Pulmonary artery endothelial cell (primary cell): Measurements from ENCODE around the gene RBM19. TPM values are rescaled to one million over a fixed set of nuclear protein-coding genes. Genes with fewer than 3 reads are reported as not detected.
"Not testable (repeated sequence)": the region's sequence is repeated elsewhere in the genome, so short reads cannot be mapped to it uniquely, and the experiment has no call there.

Source experiments
- DNase-seq: peaks from one replicate; pipeline ENCODE4 v3.0.0-alpha.2; 2011; ENCODE audit warnings: low read depth, low spot score
- total RNA-seq: library from RNA; depleted of rRNA; stranded (reverse); fragments of >200 nt; gene quantifications from 2 replicates; pipeline ENCODE4 v1.2.3, GENCODE V29; 2014

RBM19 gene
- total RNA-seq, 1 donor from 2014 or later = 21.4 TPM

GRCh38 chr12:113809462-113810220 lies 156.5 kb downstream of the RBM19 start:
- not testable (repeated sequence) for DNase-seq

GRCh38 chr12:113808095-113808951 lies 157.8 kb downstream of the RBM19 start:
- no peak for DNase-seq

- no peak for DNase-seq
Observed at GRCh38 chr12:113805673-113806072, 160.5 kb downstream of the RBM19 start.

- DNase-seq = no peak
Observed at GRCh38 chr12:113804961-113805600, 161.0 kb downstream of the RBM19 start.

GRCh38 chr12:113803759-113804140 lies 162.4 kb downstream of the RBM19 start:
- DNase-seq = no peak

GRCh38 chr12:113802966-113803758 lies 163.0 kb downstream of the RBM19 start:
- DNase-seq = no peak

GRCh38 chr12:113802000-113802749 lies 163.9 kb downstream of the RBM19 start:
- no peak for DNase-seq

- DNase-seq = no peak
Observed at GRCh38 chr12:113800201-113800600, 165.9 kb downstream of the RBM19 start.

GRCh38 chr12:113798552-113798951 lies 167.6 kb downstream of the RBM19 start:
- no peak for DNase-seq

- no peak for DNase-seq
Observed at GRCh38 chr12:113797535-113797868, 168.6 kb downstream of the RBM19 start.

GRCh38 chr12:113796852-113797534 lies 169.1 kb downstream of the RBM19 start:
- DNase-seq = no peak

- DNase-seq = no peak
Observed at GRCh38 chr12:113796066-113796827, 169.9 kb downstream of the RBM19 start.

- no peak for DNase-seq
Observed at GRCh38 chr12:113795445-113795844, 170.7 kb downstream of the RBM19 start.

GRCh38 chr12:113794774-113795173 lies 171.4 kb downstream of the RBM19 start:
- no peak for DNase-seq

GRCh38 chr12:113793250-113793649 lies 172.9 kb downstream of the RBM19 start:
- no peak for DNase-seq

- no peak for DNase-seq
Observed at GRCh38 chr12:113792450-113792849, 173.7 kb downstream of the RBM19 start.

- no peak for DNase-seq
Observed at GRCh38 chr12:113788020-113788856, 177.9 kb downstream of the RBM19 start.

- no peak for DNase-seq
Observed at GRCh38 chr12:113786107-113786506, 180.0 kb downstream of the RBM19 start.
